Activated naive CD8-positive, alpha-beta T cell treated with anti-CD3 and anti-CD28 coated beads for 36 hours (primary cell): ENCODE results near the gene ADAM23. TPM values are rescaled to one million over a fixed set of nuclear protein-coding genes. Genes with fewer than 3 reads are reported as not detected.
"Not testable (repeated sequence)": the region's sequence is repeated elsewhere in the genome, so short reads cannot be mapped to it uniquely, and the experiment has no call there.

Source experiments
- DNase-seq: peaks from one replicate; pipeline ENCODE4 v3.0.0; 2021
- H3K27ac Mint-ChIP-seq: one replicate; pipeline ENCODE4 v1.8.0; 2022; ENCODE audit warnings: mild to moderate bottlenecking, moderate library complexity, mixed read lengths
- H3K27me3 Mint-ChIP-seq: one replicate; pipeline ENCODE4 v1.8.0; 2022; ENCODE audit warnings: mild to moderate bottlenecking, mixed read lengths
- H3K36me3 Mint-ChIP-seq: one replicate; pipeline ENCODE4 v1.8.0; 2021; ENCODE audit warnings: mild to moderate bottlenecking, mixed read lengths
- H3K4me1 Mint-ChIP-seq: one replicate; pipeline ENCODE4 v1.8.0; 2021; ENCODE audit warnings: mixed read lengths
- H3K4me3 Mint-ChIP-seq: one replicate; pipeline ENCODE4 v1.8.0; 2022; ENCODE audit warnings: mild to moderate bottlenecking, moderate library complexity, mixed read lengths
- H3K9me3 Mint-ChIP-seq: one replicate; pipeline ENCODE4 v1.8.0; 2022; ENCODE audit warnings: mixed read lengths
- total RNA-seq, 2 experiments: library from RNA; stranded (reverse); gene quantifications; one replicate each; pipeline ENCODE4 v1.2.3, GENCODE V29; 2021

Gene ADAM23
- total RNA-seq, result under 1 TPM in 1 of 2 experiments, not detected in 1; 0.10 TPM

- H3K9me3 Mint-ChIP-seq, result no peaks in the 10 kb centered on the region
- H3K27me3 Mint-ChIP-seq, result peaks cover 78% of the 10 kb centered on the region
- H3K36me3 Mint-ChIP-seq, result no peaks in the 10 kb centered on the region
- H3K27ac Mint-ChIP-seq, result no peak within 1 kb of the TSS
- peaks cover 14% of the 10 kb centered on the region for H3K4me1 Mint-ChIP-seq
- peak; percentile 61 for DNase-seq
- H3K4me3 Mint-ChIP-seq, result peak within 1 kb of the TSS; percentile 77
Observed at GRCh38 chr2:206442833-206443734, at the start of gene ADAM23. Gene ADAM23 (plus strand): TSS chr2:206443532. CDS start chr2:206443867, 335 bp downstream.

- Mint-ChIP-seq H3K9me3 (peaks cover 9% of the 10 kb centered on the region), H3K4me3 (no peak overlapping the region), H3K36me3 (no peaks in the 10 kb centered on the region), H3K4me1 (no peaks in the 10 kb centered on the region), H3K27me3 (no peaks in the 10 kb centered on the region), H3K27ac (no peak overlapping the region)
- DNase-seq, result no peak
Observed at GRCh38 chr2:206396211-206396610, 47.1 kb upstream of the ADAM23 start.

GRCh38 chr2:206402956-206403569 lies 40.3 kb upstream of the ADAM23 start:
- H3K27ac Mint-ChIP-seq, H3K36me3 Mint-ChIP-seq, H3K4me1 Mint-ChIP-seq, DNase-seq, H3K9me3 Mint-ChIP-seq, H3K27me3 Mint-ChIP-seq, H3K4me3 Mint-ChIP-seq: not testable (repeated sequence)

- Mint-ChIP-seq H3K36me3 (no peaks in the 10 kb centered on the region), H3K4me1 (no peaks in the 10 kb centered on the region), H3K4me3 (no peak overlapping the region), H3K9me3 (no peaks in the 10 kb centered on the region), H3K27ac (no peak overlapping the region), H3K27me3 (peaks cover 4% of the 10 kb centered on the region)
- no peak for DNase-seq
Observed at GRCh38 chr2:206408323-206409320, 34.7 kb upstream of the ADAM23 start.

- no peaks in the 10 kb centered on the region for H3K9me3 Mint-ChIP-seq
- no peak overlapping the region for H3K27ac Mint-ChIP-seq
- no peak for DNase-seq
- no peak overlapping the region for H3K4me3 Mint-ChIP-seq
- H3K36me3 Mint-ChIP-seq, result no peaks in the 10 kb centered on the region
- H3K4me1 Mint-ChIP-seq, result no peaks in the 10 kb centered on the region
- H3K27me3 Mint-ChIP-seq, result peaks cover 8% of the 10 kb centered on the region
Observed at GRCh38 chr2:206410714-206411113, 32.6 kb upstream of the ADAM23 start.

- Mint-ChIP-seq H3K27ac (no peak overlapping the region), H3K36me3 (no peaks in the 10 kb centered on the region), H3K27me3 (peaks cover 17% of the 10 kb centered on the region), H3K9me3 (peaks cover 9% of the 10 kb centered on the region), H3K4me3 (no peak overlapping the region), H3K4me1 (no peaks in the 10 kb centered on the region)
- no peak for DNase-seq
Observed at GRCh38 chr2:206415618-206416243, 27.6 kb upstream of the ADAM23 start.

GRCh38 chr2:206418968-206419367 lies 24.4 kb upstream of the ADAM23 start:
- Mint-ChIP-seq H3K27ac (no peak overlapping the region), H3K36me3 (no peaks in the 10 kb centered on the region), H3K4me1 (no peaks in the 10 kb centered on the region), H3K27me3 (peaks cover 24% of the 10 kb centered on the region), H3K9me3 (peaks cover 9% of the 10 kb centered on the region), H3K4me3 (no peak overlapping the region)
- no peak for DNase-seq

- Mint-ChIP-seq H3K36me3 (no peaks in the 10 kb centered on the region), H3K27me3 (peaks cover 31% of the 10 kb centered on the region), H3K4me3 (no peak overlapping the region), H3K27ac (no peak overlapping the region), H3K9me3 (peaks cover 9% of the 10 kb centered on the region), H3K4me1 (no peaks in the 10 kb centered on the region)
- no peak for DNase-seq
Observed at GRCh38 chr2:206420721-206421120, 22.6 kb upstream of the ADAM23 start.

- H3K9me3 Mint-ChIP-seq, result peaks cover 8% of the 10 kb centered on the region
- no peak for DNase-seq
- no peaks in the 10 kb centered on the region for H3K4me1 Mint-ChIP-seq
- H3K27me3 Mint-ChIP-seq, result peaks cover 27% of the 10 kb centered on the region
- H3K27ac Mint-ChIP-seq, result no peak overlapping the region
- no peaks in the 10 kb centered on the region for H3K36me3 Mint-ChIP-seq
- no peak overlapping the region for H3K4me3 Mint-ChIP-seq
Observed at GRCh38 chr2:206422493-206422892, 20.8 kb upstream of the ADAM23 start.

- Mint-ChIP-seq H3K27ac (no peak overlapping the region), H3K4me1 (no peaks in the 10 kb centered on the region), H3K27me3 (peaks cover 27% of the 10 kb centered on the region), H3K9me3 (peaks cover 8% of the 10 kb centered on the region), H3K36me3 (no peaks in the 10 kb centered on the region), H3K4me3 (no peak overlapping the region)
- no peak for DNase-seq
Observed at GRCh38 chr2:206423147-206423546, 20.2 kb upstream of the ADAM23 start.

- Mint-ChIP-seq H3K4me1 (no peaks in the 10 kb centered on the region), H3K36me3 (no peaks in the 10 kb centered on the region), H3K9me3 (peaks cover 4% of the 10 kb centered on the region)
Observed at GRCh38 chr2:206424134-206424533, 19.2 kb upstream of the ADAM23 start.

GRCh38 chr2:206428783-206429182 lies 14.5 kb upstream of the ADAM23 start:
- Mint-ChIP-seq H3K4me3 (no peak overlapping the region), H3K36me3 (no peaks in the 10 kb centered on the region), H3K4me1 (no peaks in the 10 kb centered on the region)

More at GRCh38 chr2:206424134-206424533, 19.2 kb upstream of the ADAM23 start:
- H3K27me3 Mint-ChIP-seq, result peaks cover 27% of the 10 kb centered on the region
- DNase-seq, result no peak
- H3K4me3 Mint-ChIP-seq, result no peak overlapping the region
- H3K27ac Mint-ChIP-seq, result no peak overlapping the region

GRCh38 chr2:206430452-206430851 lies 12.9 kb upstream of the ADAM23 start:
- Mint-ChIP-seq H3K36me3 (no peaks in the 10 kb centered on the region), H3K27me3 (peaks cover 25% of the 10 kb centered on the region), H3K4me3 (no peak overlapping the region), H3K4me1 (no peaks in the 10 kb centered on the region), H3K27ac (no peak overlapping the region), H3K9me3 (no peaks in the 10 kb centered on the region)
- DNase-seq, result no peak

More at GRCh38 chr2:206428783-206429182, 14.5 kb upstream of the ADAM23 start:
- Mint-ChIP-seq H3K27me3 (peaks cover 28% of the 10 kb centered on the region), H3K27ac (no peak overlapping the region), H3K9me3 (no peaks in the 10 kb centered on the region)
- DNase-seq, result no peak

- H3K4me3 Mint-ChIP-seq, result no peak overlapping the region
- no peaks in the 10 kb centered on the region for H3K36me3 Mint-ChIP-seq
- H3K9me3 Mint-ChIP-seq, result no peaks in the 10 kb centered on the region
- H3K4me1 Mint-ChIP-seq, result no peaks in the 10 kb centered on the region
- no peak overlapping the region for H3K27ac Mint-ChIP-seq
- peaks cover 25% of the 10 kb centered on the region for H3K27me3 Mint-ChIP-seq
- DNase-seq, result no peak
Observed at GRCh38 chr2:206431439-206431838, 11.9 kb upstream of the ADAM23 start.
